GM12878 (cell line): Measurements from ENCODE around the gene TRABD. TPM values are rescaled to one million over a fixed set of nuclear protein-coding genes. Genes with fewer than 3 reads are reported as not detected.
A peak's percentile ranks its signal among the peaks of the same experiment; 100 is the strongest.

Experiments used
- ATAC-seq: fragments of 200-7000 bp; cut with Tn5 transposase; 3 replicates; pipeline ENCODE4 v1.9.1; 2020; ENCODE audit warnings: mild to moderate bottlenecking, moderate library complexity
- BruUV-seq: library from RNA; stranded (reverse); fragments of 400-500 nt; replicated peaks from 2 replicates; lab custom pipeline; 2021; lab: Mats Ljungman, UMichigan
- CTCF ChIA-PET: fragments of 300-600 bp; sonication (Branson Sonifier 250); formaldehyde crosslinking; extraction: SDS; loops from one replicate; lab custom pipeline; 2021; ENCODE audit warnings: inconsistent platforms; lab: Yijun Ruan, JAX
- POLR2A ChIA-PET: fragments of 350-600 bp; formaldehyde crosslinking; extraction: SDS; loops from one replicate; lab custom pipeline; 2021; ENCODE audit warnings: inconsistent platforms; lab: Charles Lee
- RAD21 ChIA-PET: fragments of 300-600 bp; sonication (Branson Sonifier 250); formaldehyde crosslinking; loops from one replicate; lab custom pipeline; 2023; ENCODE audit warnings: antibody characterized with exemption; ENCODE audit not compliant: unreplicated experiment; lab: Charles Lee
- SMC1A ChIA-PET: fragments of 300-600 bp; sonication (Branson Sonifier 250); formaldehyde crosslinking; loops from one replicate; lab custom pipeline; 2023; ENCODE audit not compliant: unreplicated experiment, uncharacterized antibody; lab: Charles Lee
- DNase-seq: peaks from one replicate; pipeline ENCODE4 v3.0.0-alpha.2; 2011; ENCODE audit warnings: low read depth, low spot score
- FAIRE-seq: peaks from 3 replicates; lab custom pipeline; 2011; peaks lifted over from hg19 to GRCh38; lab: Jason Lieb, UNC
- H2AFZ ChIP-seq: 2 replicates; pipeline ENCODE4 v1.6.0; 2011; ENCODE audit warnings: low read depth, low read length, control low read depth; ENCODE audit not compliant: control insufficient read depth
- H3K27ac ChIP-seq: 2 replicates; pipeline ENCODE4 v1.5.1; 2011; ENCODE audit warnings: control low read depth; ENCODE audit not compliant: control insufficient read depth, insufficient read depth
- H3K27me3 ChIP-seq, 2 experiments: replicated peaks in 1 of 2; 2 replicates each; pipeline versions ENCODE4 v1.6.0 to v1.6.1; 2011; ENCODE audit warnings: low read length in 1 of 2; ENCODE audit not compliant: control insufficient read depth in 2 of 2, insufficient read depth in 2 of 2
- H3K36me3 ChIP-seq, 2 experiments: 2 replicates each; pipeline ENCODE4 v1.5.1; 2011; ENCODE audit warnings: low read length in 1 of 2; ENCODE audit not compliant: control insufficient read depth in 2 of 2, insufficient read depth in 2 of 2
- H3K4me1 ChIP-seq: 2 replicates; pipeline ENCODE4 v1.6.1; 2011; ENCODE audit warnings: mild to moderate bottlenecking, low read length, moderate library complexity, mixed read lengths; ENCODE audit not compliant: control insufficient read depth, insufficient read depth
- H3K4me2 ChIP-seq: 2 replicates; pipeline ENCODE4 v1.6.0; 2011; ENCODE audit warnings: control low read depth; ENCODE audit not compliant: control insufficient read depth, insufficient read depth
- H3K4me3 ChIP-seq: fragments of 200-600 bp; sonication (generic); 2 replicates; pipeline ENCODE4 v1.5.1; 2016
- H3K79me2 ChIP-seq: 2 replicates; pipeline ENCODE4 v1.6.0; 2011; ENCODE audit warnings: low read length; ENCODE audit not compliant: control insufficient read depth, insufficient read depth
- H3K9ac ChIP-seq: 2 replicates; pipeline ENCODE4 v1.8.0; 2011; ENCODE audit warnings: low read length, control low read depth, mixed read lengths; ENCODE audit not compliant: control insufficient read depth, insufficient read depth
- H3K9me3 ChIP-seq: replicated peaks from 3 replicates; pipeline ENCODE4 v1.5.1; 2011; ENCODE audit warnings: mild to moderate bottlenecking, low read length; ENCODE audit not compliant: control insufficient read depth, insufficient read depth
- H4K20me1 ChIP-seq: 2 replicates; pipeline ENCODE4 v1.6.0; 2011; ENCODE audit not compliant: control insufficient read depth, insufficient read depth
- BMI1 ChIP-seq: fragments of 450-650 bp; IDR thresholded peaks from 2 replicates; pipeline ENCODE4 v1.6.1; 2016; ENCODE audit warnings: mild to moderate bottlenecking, moderate library complexity, borderline replicate concordance
- CBX5 ChIP-seq: sonication (generic); IDR thresholded peaks from 2 replicates; pipeline ENCODE4 v1.6.1; 2016; ENCODE audit warnings: low read depth, moderate library complexity, mild to moderate bottlenecking, inconsistent platforms
- EED ChIP-seq: sonication (generic); IDR thresholded peaks from 2 replicates; pipeline ENCODE4 v1.6.1; 2016; ENCODE audit warnings: antibody characterized with exemption, low read depth
- HSF1 ChIP-seq: fragments of 150-350 bp; IDR thresholded peaks from 2 replicates; pipeline ENCODE4 v1.6.1; 2014; ENCODE audit warnings: mild to moderate bottlenecking, low read depth, low read length
- IKZF1 ChIP-seq: fragments of 450-650 bp; conservative IDR thresholded peaks from 2 replicates; pipeline ENCODE4 v1.6.1; 2017; ENCODE audit warnings: antibody characterized with exemption, mild to moderate bottlenecking
- KAT2A ChIP-seq: conservative IDR thresholded peaks from 2 replicates; pipeline ENCODE4 v1.6.1; 2011; ENCODE audit warnings: low read depth, low read length; ENCODE audit not compliant: control insufficient read depth
- POLR2A ChIP-seq: IDR thresholded peaks from 2 replicates; pipeline ENCODE4 v1.6.1; 2011; ENCODE audit warnings: low read depth, mild to moderate bottlenecking, low read length
- POLR2AphosphoS5 ChIP-seq: IDR thresholded peaks from 2 replicates; pipeline ENCODE4 v1.6.1; 2011; ENCODE audit warnings: mild to moderate bottlenecking, low read length, inconsistent platforms
- SIN3A ChIP-seq: IDR thresholded peaks from 2 replicates; pipeline ENCODE4 v1.6.1; 2012; ENCODE audit warnings: low read depth, low read length, improper control_type of control experiment
- SPI1 ChIP-seq: IDR thresholded peaks from 2 replicates; pipeline ENCODE4 v1.6.1; 2011; ENCODE audit warnings: low read depth, mild to moderate bottlenecking, low read length, moderate library complexity, borderline replicate concordance; ENCODE audit not compliant: insufficient read depth
- TCF12 ChIP-seq: IDR thresholded peaks from 2 replicates; pipeline ENCODE4 v1.6.1; 2011; ENCODE audit warnings: low read depth, mild to moderate bottlenecking, low read length
- WGBS: methylation state at CpG from one replicate; pipeline ENCODE4 v1.1.6; 2016; ENCODE audit warnings: low lambda C conversion rate; ENCODE audit not compliant: insufficient replicate concordance, insufficient coverage; ENCODE audit errors: missing lambda C conversion rate; 5-methylcytosine and 5-hydroxymethylcytosine counted together
- in situ Hi-C: fragments of 300-500 bp; cut with MboI; formaldehyde crosslinking; loops from 9 replicates; pipeline ENCODE4 v1.14.3; 2018; ENCODE audit warnings: mixed read lengths
- intact Hi-C: fragments of 100-400 bp; cut with micrococcal nuclease; formaldehyde crosslinking; loops from one replicate; pipeline ENCODE4 v1.14.2; 2022; ENCODE audit not compliant: unreplicated experiment
- polyA plus RNA-seq, 11 experiments: library from polyadenylated mRNA; depleted of rRNA in 4 of 11; unstranded in 6 of 11; stranded (reverse) in 5 of 11; fragments of >200 nt; fragmentation: Nextera tagmentation in 4 of 11; fragmentation: Illumina TruSeq in 1 of 11; extraction: Ambion mirVana in 4 of 11; extraction: Trizol in 1 of 11; gene quantifications; 1 replicate in 1 of 11; 2 replicates in 10 of 11; pipeline versions ENCODE4 v1.2.1 to v1.2.3, GENCODE V29; 2011 to 2016; ENCODE audit warnings: inconsistent platforms in 2 of 11, missing spikeins in 2 of 11, low read depth in 1 of 11
- total RNA-seq, 4 experiments: library from RNA; depleted of rRNA in 3 of 4; stranded (reverse); fragments of >200 nt in 3 of 4; fragmentation: Illumina TruSeq in 1 of 4; extraction: Trizol in 1 of 4; gene quantifications; 2 replicates each; pipeline versions ENCODE4 v1.2.1 to v1.2.3, GENCODE V29; 2013 to 2021

Gene TRABD
- total and polyA plus RNA-seq, 10 of the 15 experiments (the other 5 are each of a cell fraction or from before 2014, with no cell fraction given), result 0.43 to 116 (median 58.1) TPM

- peak; percentile 15; the same call in 1 of the 2 replicates for TF ChIP-seq IKZF1
- TF ChIP-seq EED, result 0 out of 2 replicates have a peak, but pooled peaks have one; percentile 31
- peak; percentile 53; the same call in 1 of the 2 replicates for TF ChIP-seq POLR2A
- TF ChIP-seq KAT2A, result no peak
- TF ChIP-seq SIN3A, result 0 out of 2 replicates have a peak, but pooled peaks have one; percentile 43
- no peak for TF ChIP-seq POLR2AphosphoS5
- TF ChIP-seq CBX5, result no peak
- peak; percentile 9; the same call in 1 of the 2 replicates for TF ChIP-seq SPI1
- TF ChIP-seq HSF1, result no peak
- TF ChIP-seq BMI1, result no peak
- no peak for TF ChIP-seq TCF12
Measured at GRCh38 chr22:50186761-50187523, 1.2 kb downstream of the TRABD start.

More at GRCh38 chr22:50186761-50187523, 1.2 kb downstream of the TRABD start:
- Histone ChIP-seq H3K9ac (peak overlapping the region; percentile 97), H3K4me1 (peaks cover 45% of the 10 kb centered on the region), H2AFZ (no peak overlapping the region), H3K4me3 (peak overlapping the region; percentile 81), H3K9me3 (no peaks in the 10 kb centered on the region), H3K27me3 (no peaks in the 10 kb centered on the region), H3K79me2 (peaks cover 54% of the 10 kb centered on the region), H4K20me1 (no peaks in the 10 kb centered on the region), H3K4me2 (peak overlapping the region; percentile 92), H3K36me3 (peaks cover 0 to 2% of the 10 kb centered on the region in 2 experiments; a peak in 2 of 4 replicates), H3K27ac (peak overlapping the region; percentile 89)
- FAIRE-seq (peak; percentile 86), DNase-seq (no peak), ATAC-seq (peak; percentile 1; the same call in 1 of the 3 replicates)
- ChIA-PET RAD21 (interaction anchor here (1.1 to 1.4 kb wide), 2 partner anchors 10 to 14 kb away, joined by 3 to 4 read pairs; no protein-coding TSS in a partner anchor), CTCF (interaction anchor here (0.8 to 1.6 kb wide), 4 partner anchors 18 to 256 kb away, joined by 3 to 5 read pairs (median 4); no protein-coding TSS in a partner anchor), POLR2A (interaction anchor here (0.6 to 1.1 kb wide), 5 partner anchors 54 to 376 kb away, joined by 3 to 4 read pairs (median 3); partner anchors contain the start of gene SYCE3), SMC1A (interaction anchor here (0.6 to 1.8 kb wide), 3 partner anchors 16 to 419 kb away, joined by 3 to 4 read pairs (median 3); no protein-coding TSS in a partner anchor)
- BruUV-seq, result no TSS peak
- under 1% methylated on average over 23 of the region's 26 CpGs for WGBS
- in situ Hi-C loops, result no loop called here
- intact Hi-C loops, result loop anchor here (5.0 kb wide), 1 partner anchor 225 kb away; the partner anchor contains the start of gene PIM3
